Small intestine (tissue), 7 donors: ENCODE data around the gene ACP6. TPM values are rescaled to one million over a fixed set of nuclear protein-coding genes. Genes with fewer than 3 reads are reported as not detected.
"Not testable (repeated sequence)": the region's sequence is repeated elsewhere in the genome, so short reads cannot be mapped to it uniquely, and the experiment has no call there.

ENCODE experiments used
- DNase-seq, 2 donors: peaks; one replicate each; pipeline versions ENCODE4 v3.0.0 to v3.0.0-alpha.2; 2013
- FAIRE-seq: peaks from 2 replicates; lab custom pipeline; 2012; peaks lifted over from hg19 to GRCh38; lab: Jason Lieb, UNC
- H3K27ac ChIP-seq, 3 donors: one replicate each; pipeline ENCODE4 v1.5.1; 2013; ENCODE audit warnings: low read length in 2 of 3, mild to moderate bottlenecking in 2 of 3, control low read depth in 1 of 3, inconsistent platforms in 1 of 3, low read depth in 1 of 3, moderate library complexity in 1 of 3
- H3K27me3 ChIP-seq, 3 donors: one replicate each; pipeline ENCODE4 v1.6.1; 2013; ENCODE audit warnings: low read length in 3 of 3, inconsistent platforms in 1 of 3; ENCODE audit not compliant: control insufficient read depth in 3 of 3, insufficient read depth in 3 of 3
- H3K36me3 ChIP-seq, 3 donors: one replicate each; pipeline ENCODE4 v1.6.1; 2013; ENCODE audit warnings: low read length in 3 of 3, inconsistent platforms in 1 of 3, low read depth in 1 of 3, mild to moderate bottlenecking in 1 of 3, moderate library complexity in 1 of 3; ENCODE audit not compliant: control insufficient read depth in 3 of 3, insufficient read depth in 2 of 3
- H3K4me1 ChIP-seq, 3 donors: one replicate each; pipeline ENCODE4 v1.6.1; 2013; ENCODE audit warnings: low read length in 2 of 3, inconsistent platforms in 1 of 3, low read depth in 1 of 3, mild to moderate bottlenecking in 1 of 3, moderate library complexity in 1 of 3; ENCODE audit not compliant: control insufficient read depth in 3 of 3, insufficient read depth in 2 of 3
- H3K4me3 ChIP-seq, 3 donors: one replicate each; pipeline ENCODE4 v1.5.1; 2013; ENCODE audit warnings: low read length in 3 of 3, control low read depth in 1 of 3, inconsistent platforms in 1 of 3, low read depth in 1 of 3, mild to moderate bottlenecking in 1 of 3, moderate library complexity in 1 of 3
- H3K9me3 ChIP-seq, 2 donors: one replicate each; pipeline ENCODE4 v1.6.1; 2013; ENCODE audit warnings: low read depth in 1 of 2, low read length in 1 of 2; ENCODE audit not compliant: control insufficient read depth in 2 of 2, insufficient read depth in 1 of 2
- WGBS, 3 donors: extraction: QIAGEN DNeasy Blood & Tissue Kit; methylation state at CpG; one replicate each; pipeline ENCODE4 v1.1.7; 2013; 5-methylcytosine and 5-hydroxymethylcytosine counted together
- polyA plus RNA-seq, 4 donors: library from polyadenylated mRNA; stranded (reverse) in 3 of 4; unstranded in 1 of 4; fragments of 200-250 nt in 3 of 4; fragments of 120-200 nt in 1 of 4; gene quantifications; one replicate each; pipeline versions ENCODE4 v1.2.1 to v1.2.3, GENCODE V29; 2013
- donor health status: healthy with polysubstance abuse.
- donor health status: control.
- donor health status: control.
- donor health status: Bipolar disorder and iron deficiency.
- donor health status: healthy.

The ACP6 gene
- polyA plus RNA-seq, 4 donors: 3.5 to 25.0 (median 14.2) TPM

DNA sequence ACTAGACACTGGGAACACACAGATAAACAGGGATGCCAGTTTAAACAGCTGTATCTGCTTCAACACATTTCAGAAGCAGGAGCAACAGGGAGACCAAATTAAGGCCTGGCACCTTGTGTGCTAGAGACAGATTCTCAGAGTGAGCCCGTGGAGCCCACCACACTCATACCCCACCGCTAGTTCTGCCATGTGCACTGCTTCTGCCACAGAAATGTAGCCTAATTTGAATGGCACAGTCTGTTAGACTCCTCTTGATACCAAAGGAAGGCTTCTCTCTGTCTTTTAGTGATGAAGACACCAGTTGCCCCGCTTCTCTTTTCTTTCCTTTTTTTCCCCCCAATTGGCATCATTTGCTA is 29.3 kb upstream of the ACP6 start:
- WGBS, 3 donors: 27 to 55% (median 45%) methylated on average over 3 of the region's 3 CpGs
- Histone ChIP-seq H3K27me3 (no peaks in the 10 kb centered on the region), H3K27ac (no peak overlapping the region), H3K4me1 (peaks cover 0 to 6% (median 0%) of the 10 kb centered on the region in 3 donors), H3K36me3 (no peaks in the 10 kb centered on the region), H3K9me3 (no peaks in the 10 kb centered on the region), H3K4me3 (no peak overlapping the region)
- no peak for DNase-seq
- FAIRE-seq: no peak

DNA sequence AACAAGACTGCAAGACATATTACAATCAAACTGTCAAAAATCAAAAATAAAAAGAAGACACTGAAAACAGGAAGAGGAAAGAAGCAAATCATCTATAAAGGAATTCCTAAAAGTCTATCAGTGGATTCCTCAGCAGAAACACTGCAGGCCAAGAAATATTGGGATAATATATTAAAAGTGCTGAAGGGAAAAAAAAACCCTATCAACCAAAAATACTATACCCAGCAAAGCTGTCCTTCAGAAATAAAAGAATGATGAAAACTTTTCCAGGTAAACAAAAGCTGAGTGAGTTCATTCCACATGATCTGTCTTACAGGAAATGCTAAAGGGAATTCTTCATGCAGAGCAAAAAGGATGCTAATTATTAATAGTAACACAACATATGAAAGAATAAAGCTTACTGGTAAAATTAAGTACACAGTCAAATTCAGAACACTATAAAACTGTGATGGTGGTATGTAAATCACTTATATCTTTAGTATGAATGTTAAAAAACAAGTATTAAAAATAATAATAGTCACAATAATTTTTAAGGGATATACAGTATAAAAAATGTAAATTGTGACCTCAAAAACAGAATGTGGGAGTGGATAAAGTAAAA is 12.9 kb upstream of the ACP6 start:
- H3K9me3 ChIP-seq: peaks cover 3 to 15% of the 10 kb centered on the region in 2 donors
- no peaks in the 10 kb centered on the region for H3K27me3 ChIP-seq
- no peaks in the 10 kb centered on the region for H3K4me1 ChIP-seq
- H3K4me3 ChIP-seq: no peak overlapping the region
- FAIRE-seq (peak; percentile 47), DNase-seq (no peak)
- no peaks in the 10 kb centered on the region for H3K36me3 ChIP-seq
- no peak overlapping the region for H3K27ac ChIP-seq

DNA sequence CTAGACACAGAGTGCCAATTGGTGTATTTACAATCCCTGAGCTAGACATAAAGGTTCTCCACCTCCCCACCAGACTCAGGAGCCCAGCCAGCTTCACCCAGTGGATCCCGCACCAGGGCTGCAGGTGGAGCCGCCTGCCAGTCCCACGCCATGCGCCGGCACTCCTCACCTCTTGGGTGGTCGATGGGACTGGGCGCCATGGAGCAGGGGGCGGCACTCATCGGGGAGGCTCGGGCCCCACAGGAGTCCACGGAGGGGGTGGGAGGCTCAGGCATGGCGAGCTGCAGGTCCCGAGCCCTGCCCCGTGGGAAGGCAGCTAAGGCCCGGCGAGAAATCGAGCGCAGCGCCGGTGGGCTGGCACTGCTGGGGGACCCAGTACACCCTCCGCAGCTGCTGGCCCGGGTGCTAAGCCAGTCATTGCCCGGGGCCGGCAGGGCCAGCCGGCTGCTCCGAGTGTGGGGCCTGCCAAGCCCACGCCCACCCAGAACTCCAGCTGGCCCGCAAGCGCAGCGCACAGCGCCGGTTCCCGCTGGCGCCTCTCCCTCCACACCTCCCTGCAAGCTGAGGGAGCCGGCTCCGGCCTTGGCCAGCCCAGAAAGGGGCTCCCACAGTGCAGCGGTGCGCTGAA is 10.4 kb upstream of the ACP6 start:
- not testable (repeated sequence) for DNase-seq, H3K27ac ChIP-seq, H3K27me3 ChIP-seq, H3K4me3 ChIP-seq, H3K4me1 ChIP-seq, FAIRE-seq, H3K36me3 ChIP-seq
- WGBS, 3 donors: 96 to 98% (median 97%) methylated on average over 30 to 38 of the region's 38 CpGs
- H3K9me3 ChIP-seq: peaks cover 3 to 23% of the 10 kb centered on the region in 2 donors

DNA sequence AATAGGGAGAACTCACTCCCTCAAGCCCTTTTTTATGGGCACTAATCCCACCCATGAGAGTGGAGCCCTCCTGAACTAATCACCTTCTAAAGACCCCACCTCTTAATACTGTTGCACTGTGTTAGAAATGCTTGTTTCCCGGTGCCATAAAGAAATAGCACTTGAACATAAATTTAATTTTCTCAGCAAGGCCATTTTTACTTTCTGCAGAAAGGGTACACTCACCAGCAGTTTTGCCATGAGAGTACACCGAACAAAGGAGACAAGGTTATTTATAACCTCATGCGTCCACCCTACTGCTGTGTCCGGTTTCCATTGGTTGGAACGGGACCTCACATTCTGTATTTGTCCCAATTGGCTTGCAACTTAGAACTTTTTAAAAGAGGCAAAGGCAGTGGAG is 7.4 kb upstream of the ACP6 start:
- 91 to 96% (median 93%) methylated on average over 5 of the region's 5 CpGs for WGBS, 3 donors
- not testable (repeated sequence) for DNase-seq, H3K36me3 ChIP-seq, H3K27ac ChIP-seq, H3K27me3 ChIP-seq, FAIRE-seq, H3K4me3 ChIP-seq, H3K4me1 ChIP-seq
- peaks cover 3 to 23% of the 10 kb centered on the region in 2 donors for H3K9me3 ChIP-seq

DNA sequence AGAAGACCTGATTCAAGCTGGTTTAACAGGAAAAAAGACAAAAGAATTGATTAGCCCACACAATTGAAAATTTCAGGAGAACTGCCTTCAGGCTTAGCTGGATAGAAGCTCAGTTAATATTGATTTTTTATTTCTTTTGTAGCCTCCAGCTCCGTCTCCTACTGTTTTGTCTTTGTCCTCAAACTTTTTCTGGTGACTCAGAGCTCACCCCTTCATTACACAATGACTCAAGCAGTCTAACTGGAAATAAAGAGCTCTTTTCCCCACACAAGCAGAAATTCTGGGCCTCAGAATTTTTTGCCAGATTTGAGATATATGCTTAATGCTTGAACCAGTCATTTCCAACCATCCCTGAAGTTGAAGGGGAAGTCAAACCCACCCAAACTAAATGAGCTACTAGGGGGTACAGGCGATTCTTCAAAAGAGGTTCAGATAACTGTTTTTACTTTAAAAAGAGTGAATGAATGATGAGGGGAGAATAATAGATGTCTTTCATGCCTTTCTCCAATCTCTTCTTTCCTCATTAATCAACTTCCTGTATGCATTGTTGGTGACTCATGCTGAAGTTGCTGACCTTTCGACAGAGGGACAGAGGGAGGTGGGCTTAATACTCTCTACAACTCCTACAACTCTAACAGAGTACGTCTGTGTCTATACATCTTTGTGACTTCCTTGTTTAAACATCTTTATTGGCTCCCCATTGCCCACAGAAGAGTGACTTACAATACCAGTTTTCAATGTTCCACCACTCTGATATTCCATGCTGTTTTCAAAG is 6.2 kb upstream of the ACP6 start:
- H3K4me3 ChIP-seq: no peak overlapping the region
- no peaks in the 10 kb centered on the region for H3K36me3 ChIP-seq
- H3K27ac ChIP-seq: no peak overlapping the region
- H3K9me3 ChIP-seq: peaks cover 0 to 13% of the 10 kb centered on the region in 2 donors
- H3K27me3 ChIP-seq: no peaks in the 10 kb centered on the region
- FAIRE-seq (no peak), DNase-seq (no peak)
- H3K4me1 ChIP-seq: no peaks in the 10 kb centered on the region
- 48 to 51% (median 49%) methylated on average over 4 of the region's 4 CpGs for WGBS, 3 donors

DNA sequence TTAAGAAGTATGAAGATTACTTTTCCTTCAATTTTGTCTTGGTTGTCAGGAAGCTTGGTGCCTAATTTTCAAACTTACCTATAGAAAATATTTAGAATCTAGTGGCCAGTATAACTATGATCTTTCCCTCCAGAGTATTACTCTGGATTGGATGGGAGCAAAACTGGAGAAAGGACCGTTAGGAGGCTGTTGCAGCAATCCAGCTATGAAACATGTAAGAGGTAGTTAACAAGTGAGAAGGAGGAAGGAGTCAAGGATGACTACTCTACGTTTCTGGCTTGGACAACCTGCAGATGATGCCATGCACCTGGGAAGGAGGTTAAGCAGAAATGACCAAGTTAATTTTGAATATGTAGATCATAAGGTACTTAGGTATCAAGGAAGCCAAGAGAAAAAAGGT is 3.5 kb upstream of the ACP6 start:
- DNase-seq (no peak), FAIRE-seq (no peak)
- no peak overlapping the region for H3K4me3 ChIP-seq
- H3K9me3 ChIP-seq: peaks cover 0 to 10% of the 10 kb centered on the region in 2 donors
- WGBS, 3 donors: 42 to 55% (median 53%) methylated on average over 2 of the region's 2 CpGs
- no peak overlapping the region for H3K27ac ChIP-seq
- H3K4me1 ChIP-seq: no peaks in the 10 kb centered on the region
- no peaks in the 10 kb centered on the region for H3K27me3 ChIP-seq
- H3K36me3 ChIP-seq: no peaks in the 10 kb centered on the region

DNA sequence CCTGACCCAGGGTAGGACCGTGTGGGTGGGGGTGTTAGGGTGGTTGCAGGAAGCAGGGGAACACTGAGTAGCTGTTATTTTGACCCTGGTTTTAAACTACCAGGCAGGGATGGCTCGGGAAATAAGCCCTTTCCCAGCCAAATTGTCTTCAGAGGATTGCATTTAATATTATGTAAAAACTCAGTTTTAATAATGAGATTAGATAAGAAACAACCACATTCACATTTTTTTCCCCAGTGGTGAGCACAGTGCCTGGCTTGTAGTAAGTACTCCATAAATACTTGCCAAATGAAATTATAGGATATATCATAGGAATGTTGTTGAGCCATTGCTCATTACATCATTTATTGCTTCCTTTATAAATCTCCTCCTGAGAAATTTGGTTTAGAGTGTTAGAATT is 3.1 kb upstream of the ACP6 start:
- 55 to 68% (median 63%) methylated on average over 2 of the region's 2 CpGs for WGBS, 3 donors

DNA sequence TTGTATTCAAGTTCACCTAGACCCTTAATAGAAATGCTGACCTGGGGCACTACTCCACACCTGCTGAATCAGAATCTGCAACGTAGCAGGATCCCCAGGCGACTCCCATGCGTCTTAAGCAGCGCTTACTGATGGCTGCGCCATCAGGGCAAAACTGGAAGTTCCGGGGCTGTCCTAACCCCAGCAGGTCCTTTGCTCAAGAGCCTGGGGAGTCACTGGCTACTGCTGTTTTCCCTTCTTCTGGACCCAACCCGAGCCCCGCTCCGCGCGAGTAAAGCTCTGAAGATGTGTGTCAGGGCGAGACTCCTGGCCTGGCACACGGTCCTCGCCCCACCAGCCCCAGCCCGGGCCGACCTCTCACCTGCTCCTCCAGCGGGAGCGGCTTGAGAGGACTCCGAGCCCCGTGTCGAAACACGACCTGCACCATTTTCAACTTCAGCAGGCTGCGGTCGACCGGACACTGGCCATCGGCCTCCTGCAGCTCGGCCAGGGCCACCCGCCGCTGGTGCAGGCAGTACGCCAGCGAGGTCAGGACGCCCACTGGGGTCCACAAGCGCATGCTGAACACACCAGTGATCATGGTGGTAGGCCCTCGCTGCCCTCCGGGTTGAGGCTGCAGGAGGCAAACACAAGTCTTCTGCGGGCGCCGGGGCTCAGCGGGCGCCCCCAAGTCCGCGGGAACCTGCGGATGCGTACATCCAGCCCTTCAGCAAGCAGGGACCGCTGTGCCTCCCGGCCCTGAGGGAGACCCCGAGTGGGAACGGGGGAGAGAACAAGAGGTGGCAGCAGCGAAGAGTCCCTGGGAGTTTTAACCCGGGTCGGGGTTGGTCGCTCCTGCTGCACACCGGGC is 630 bp downstream of the ACP6 start:
- WGBS, 3 donors: 0 to 1% (median 0%) methylated on average over 53 of the region's 53 CpGs
- DNase-seq (peak; percentile 67 to 84), FAIRE-seq (no peak)

More for the DNA sequence above, 3.1 kb upstream of the ACP6 start:
- FAIRE-seq (no peak), DNase-seq (no peak)
- peaks cover 0 to 8% of the 10 kb centered on the region in 2 donors for H3K9me3 ChIP-seq
- no peak overlapping the region for H3K4me3 ChIP-seq
- H3K27ac ChIP-seq: no peak overlapping the region
- no peaks in the 10 kb centered on the region for H3K27me3 ChIP-seq
- no peaks in the 10 kb centered on the region for H3K36me3 ChIP-seq
- H3K4me1 ChIP-seq: no peaks in the 10 kb centered on the region

More for the DNA sequence above, 630 bp downstream of the ACP6 start:
- Histone ChIP-seq H3K36me3 (no peaks in the 10 kb centered on the region), H3K27me3 (no peaks in the 10 kb centered on the region), H3K4me3 (peak overlapping the region; percentile 88 to 95 (median 91)), H3K4me1 (no peaks in the 10 kb centered on the region), H3K9me3 (no peaks in the 10 kb centered on the region), H3K27ac (peak overlapping the region; percentile 69 to 91 (median 82))
